Measurements from ENCODE around the gene B3GNT9.

B3GNT9 gene

DNA sequence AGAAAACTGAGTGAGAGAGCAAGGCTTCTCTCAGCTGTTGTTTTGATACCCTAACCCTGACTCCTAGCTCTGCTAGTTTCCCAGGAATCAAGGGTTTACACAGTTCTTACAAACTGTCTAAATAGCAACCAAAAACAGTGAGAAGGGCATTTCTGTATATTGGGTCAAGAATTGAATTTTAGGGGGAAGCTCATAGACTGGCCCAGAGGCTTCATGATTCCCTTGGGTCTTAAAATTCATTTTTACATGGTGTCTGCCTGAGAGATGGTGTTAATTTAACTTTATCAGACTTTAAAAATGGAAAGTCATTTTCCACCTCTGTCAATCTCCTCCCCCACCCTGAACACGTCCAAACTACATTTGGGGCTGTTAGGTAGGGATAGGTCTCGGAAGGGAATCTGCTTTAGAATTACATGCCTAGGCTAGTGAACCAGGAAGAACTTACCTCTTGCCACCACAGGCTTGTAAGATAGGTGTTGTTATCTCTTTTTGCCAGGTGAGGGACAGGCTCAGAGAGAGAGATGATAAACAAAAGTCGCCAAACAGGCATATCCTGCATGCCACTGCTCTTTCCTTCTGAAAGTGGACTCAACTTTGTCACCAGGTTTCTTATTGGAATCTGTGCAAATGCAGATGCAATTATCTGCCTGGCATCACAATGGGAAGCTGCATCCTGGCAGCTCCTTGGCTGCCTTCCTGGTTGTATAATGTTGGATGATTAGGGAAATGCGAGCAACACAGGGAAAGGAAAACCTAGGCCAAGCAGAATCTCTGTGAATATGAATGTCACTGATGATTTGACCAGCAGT is 38.0 kb downstream of the B3GNT9 start:
- DNase-seq (ENCODE audit: low read depth in 3 of 3) = no peak

DNA sequence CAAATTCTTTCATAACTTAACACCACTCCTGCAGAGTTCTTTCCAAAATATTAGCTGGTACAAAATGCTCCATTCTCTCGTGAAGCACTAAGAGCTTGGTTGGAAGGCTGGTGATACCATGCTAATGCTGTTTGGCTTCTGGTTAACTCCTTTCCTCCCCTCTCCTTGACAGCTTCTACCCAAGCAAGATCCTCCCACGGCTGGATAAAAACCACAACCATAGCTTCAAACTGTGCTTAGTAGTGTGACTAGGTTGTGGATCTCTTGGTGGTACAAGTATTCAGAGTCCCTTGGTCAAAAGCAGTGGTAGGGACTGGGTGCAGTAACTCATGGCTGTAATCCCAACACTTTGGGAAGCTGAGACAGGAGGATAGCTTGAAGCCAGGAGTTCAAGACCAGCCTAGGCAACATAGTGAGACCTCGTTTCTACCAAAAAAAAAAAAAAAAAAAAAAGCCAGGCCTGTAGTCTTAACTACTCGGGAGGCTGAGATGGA is 38.8 kb downstream of the B3GNT9 start:
- no peak for DNase-seq (ENCODE audit: low read depth in 3 of 3)

DNA sequence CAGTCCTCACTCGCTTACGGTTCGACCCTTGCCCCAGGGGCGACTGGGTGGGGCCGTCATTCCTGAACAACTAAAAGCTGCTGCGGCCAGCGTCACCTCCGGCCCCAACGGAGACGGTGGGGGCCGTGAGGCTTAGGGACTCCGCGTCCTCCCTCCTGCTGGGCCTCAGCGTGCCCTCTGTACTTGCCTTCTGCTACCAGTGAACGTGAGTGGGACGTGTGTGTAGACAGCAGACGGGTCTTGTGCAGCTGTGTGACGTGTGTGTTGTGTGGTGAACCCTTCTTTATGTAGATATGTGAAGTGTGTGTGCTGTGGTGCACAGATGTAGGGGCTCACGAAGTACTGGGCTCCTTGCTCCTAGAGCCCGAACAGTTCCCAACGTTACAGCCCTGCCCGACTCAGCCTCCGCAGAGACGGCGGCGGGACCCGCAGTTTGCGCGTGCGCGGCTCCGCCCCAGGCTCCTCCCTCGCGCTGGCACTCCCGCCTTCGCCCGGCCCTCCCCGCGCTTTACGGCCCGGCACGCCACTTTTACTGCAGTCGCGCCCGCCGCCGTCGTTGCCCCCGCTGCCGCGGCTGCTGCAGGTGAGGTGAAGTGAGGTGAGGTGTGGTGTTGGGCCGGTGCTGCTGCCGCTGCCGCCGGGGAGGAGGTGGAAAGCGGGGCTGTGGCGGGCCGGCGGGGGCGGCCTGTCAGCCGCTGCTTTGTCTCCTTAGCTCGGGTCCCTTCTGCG is 41.2 kb downstream of the B3GNT9 start, which contains the start of gene PHAF1:
Gene PHAF1 (plus strand): TSS at position 535 of the 729 bp plus-strand sequence. CDS start 235 bp downstream, outside the sequence.
- peak; percentile 95 to 96 (median 95) for DNase-seq (ENCODE audit: low read depth in 3 of 3)

DNA sequence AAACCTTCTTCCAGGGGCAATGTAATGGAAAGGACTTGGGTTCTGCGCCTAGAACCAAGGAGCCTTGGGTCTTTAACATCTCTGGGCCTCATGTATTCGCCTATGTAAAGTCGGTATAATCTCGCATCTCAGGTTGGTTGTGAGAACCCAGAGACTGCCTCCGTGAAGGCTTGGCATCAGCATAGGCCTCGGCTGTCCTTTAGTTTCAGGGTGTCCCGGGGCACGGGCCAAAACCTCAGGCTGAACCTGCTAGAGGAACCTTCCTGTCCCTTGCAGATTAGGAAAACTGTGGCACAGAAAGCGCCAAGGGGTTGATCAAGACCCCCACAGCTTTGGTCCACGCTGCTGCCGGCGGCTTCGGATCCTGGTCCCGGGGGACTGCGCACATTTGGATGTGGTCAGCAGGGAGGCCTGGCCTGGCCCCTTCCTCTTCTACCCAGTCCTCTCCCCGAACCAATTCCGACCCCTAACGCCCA is 41.8 kb downstream of the B3GNT9 start:
- DNase-seq (ENCODE audit: low read depth in 3 of 3) = no peak

DNA sequence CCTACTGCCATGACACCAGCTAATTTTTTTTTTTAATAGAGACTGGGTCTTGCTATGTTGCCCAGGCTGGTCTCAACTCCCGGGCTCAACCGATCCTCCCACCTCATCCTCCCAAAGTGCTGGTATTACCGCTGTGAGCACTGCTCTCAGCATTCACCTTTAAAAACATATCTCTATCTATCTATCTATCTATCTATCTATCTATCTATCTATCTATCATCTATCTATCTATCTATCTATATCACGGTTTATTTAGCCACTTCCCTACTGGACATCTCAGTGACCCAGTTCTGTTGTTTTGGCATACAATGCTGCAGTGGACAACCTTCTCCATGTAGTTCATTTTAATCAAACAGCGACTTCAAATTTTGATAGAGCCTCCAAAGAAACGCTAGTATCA is 42.3 kb downstream of the B3GNT9 start:
- no peak for DNase-seq (ENCODE audit: low read depth in 3 of 3)

DNA sequence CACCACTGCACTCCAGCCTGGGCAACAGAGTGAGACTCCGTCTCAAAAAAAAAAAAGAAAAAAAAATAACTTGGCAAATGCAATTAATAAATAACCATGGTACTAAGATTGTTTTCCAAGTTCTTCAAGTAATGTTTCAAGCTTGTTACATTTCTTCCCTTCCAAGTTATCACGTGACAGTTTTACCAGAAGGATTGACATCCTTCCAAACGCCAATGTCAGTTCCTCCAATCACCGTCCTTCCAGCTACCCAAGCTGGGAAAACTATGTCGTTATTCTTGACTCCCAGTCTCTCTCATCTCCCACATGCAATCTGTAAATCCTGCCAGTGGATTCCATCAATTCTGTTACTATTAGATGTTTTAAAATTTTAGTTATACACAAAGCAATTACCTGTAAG is 44.9 kb downstream of the B3GNT9 start:
- DNase-seq (ENCODE audit: low read depth in 3 of 3) = no peak

DNA sequence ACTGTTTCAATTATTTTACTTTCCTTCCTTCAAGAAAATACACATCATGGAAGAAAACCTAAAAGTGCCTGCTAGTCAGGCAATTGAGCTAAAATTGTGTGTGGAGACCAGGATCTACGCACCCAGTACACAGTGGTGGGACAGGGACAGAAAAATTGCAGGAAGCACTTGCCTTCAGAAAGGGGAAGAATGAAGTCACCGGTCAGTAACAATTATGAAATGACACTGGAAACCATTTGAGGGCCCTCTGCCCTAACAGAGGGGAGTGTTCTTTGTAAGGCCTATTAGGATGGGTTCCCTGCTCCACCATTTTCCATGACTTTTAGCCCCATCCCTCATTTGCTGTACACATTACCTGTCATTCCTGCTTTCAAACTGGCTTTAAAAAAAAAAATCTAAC is 45.6 kb downstream of the B3GNT9 start:
- no peak for DNase-seq (ENCODE audit: low read depth in 3 of 3)

DNA sequence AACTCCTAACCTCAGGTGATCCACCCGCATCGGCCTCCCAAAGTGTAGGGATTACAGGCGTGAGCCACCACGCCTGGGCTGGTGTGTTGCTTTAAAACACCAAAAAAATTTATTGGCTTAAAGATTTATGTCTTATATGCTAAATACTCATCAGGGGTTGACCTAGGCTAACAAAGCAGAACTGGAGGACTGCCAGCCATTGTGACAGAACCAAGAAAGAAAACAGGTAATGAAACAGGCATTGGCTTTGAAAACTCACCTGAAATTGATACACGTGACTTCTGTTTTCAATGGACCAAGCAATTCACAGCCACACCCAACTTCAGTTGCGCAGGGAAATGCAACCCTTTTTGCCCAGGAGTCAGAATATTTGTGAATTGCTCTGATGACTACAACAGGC is 46.0 kb downstream of the B3GNT9 start:
- DNase-seq (ENCODE audit: low read depth in 3 of 3) = no peak

DNA sequence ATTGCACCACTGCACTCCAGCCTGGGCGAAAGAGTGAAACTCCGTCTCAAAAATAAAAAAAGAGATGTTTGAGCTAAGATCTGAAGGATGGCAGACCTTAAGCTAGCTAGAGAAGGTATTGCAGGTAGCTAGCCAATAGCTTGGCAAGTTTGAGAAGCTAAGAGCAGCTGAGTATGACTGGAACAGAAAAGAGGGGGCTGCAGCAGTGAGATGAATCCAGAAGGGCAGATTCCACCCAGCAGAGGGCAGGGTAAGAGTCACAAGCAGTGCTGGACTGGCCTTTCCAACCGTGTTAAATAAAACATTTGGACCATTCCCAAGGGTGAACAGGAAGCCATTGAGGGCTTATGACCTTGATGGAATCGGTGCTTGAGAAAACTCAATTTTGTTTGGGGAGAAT is 46.7 kb downstream of the B3GNT9 start:
- no peak for DNase-seq (ENCODE audit: low read depth in 3 of 3)

DNA sequence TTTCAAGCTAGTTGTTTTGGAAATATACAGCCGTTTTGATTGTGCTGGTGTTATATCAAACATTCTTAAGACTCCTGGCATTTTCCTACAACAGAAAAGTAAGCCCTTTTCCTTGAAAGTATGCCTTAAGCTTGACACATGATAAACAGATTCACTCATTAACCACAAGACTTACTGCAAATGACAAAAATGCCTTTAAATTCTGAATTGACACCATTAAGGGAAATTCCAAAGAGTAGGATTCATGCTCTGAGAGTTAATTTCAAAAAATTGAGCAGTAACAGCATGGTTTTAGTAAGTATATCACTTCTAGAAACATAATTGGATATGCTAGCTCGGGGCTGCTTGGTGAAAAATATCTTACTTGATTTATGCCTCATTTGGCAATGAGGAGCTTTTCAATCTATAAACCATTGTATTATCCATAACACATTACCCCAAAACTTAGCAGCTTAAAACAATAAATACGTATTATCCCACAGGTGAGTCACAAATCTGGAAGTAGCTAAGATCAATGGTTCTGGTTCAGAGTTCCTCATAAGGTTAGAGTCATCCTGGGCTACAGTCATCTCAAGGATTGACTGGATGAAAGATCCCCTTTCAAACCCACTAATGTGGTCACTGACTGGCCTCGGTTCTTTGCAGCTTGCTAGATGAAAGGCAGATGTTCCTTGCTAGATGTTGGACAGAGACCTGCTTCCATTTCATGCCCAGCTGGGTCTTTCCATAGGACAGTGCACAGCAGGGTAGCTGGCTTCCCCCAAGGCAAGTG is 49.3 kb downstream of the B3GNT9 start:
- DNase-seq (ENCODE audit: low read depth in 3 of 3) = no peak

DNA sequence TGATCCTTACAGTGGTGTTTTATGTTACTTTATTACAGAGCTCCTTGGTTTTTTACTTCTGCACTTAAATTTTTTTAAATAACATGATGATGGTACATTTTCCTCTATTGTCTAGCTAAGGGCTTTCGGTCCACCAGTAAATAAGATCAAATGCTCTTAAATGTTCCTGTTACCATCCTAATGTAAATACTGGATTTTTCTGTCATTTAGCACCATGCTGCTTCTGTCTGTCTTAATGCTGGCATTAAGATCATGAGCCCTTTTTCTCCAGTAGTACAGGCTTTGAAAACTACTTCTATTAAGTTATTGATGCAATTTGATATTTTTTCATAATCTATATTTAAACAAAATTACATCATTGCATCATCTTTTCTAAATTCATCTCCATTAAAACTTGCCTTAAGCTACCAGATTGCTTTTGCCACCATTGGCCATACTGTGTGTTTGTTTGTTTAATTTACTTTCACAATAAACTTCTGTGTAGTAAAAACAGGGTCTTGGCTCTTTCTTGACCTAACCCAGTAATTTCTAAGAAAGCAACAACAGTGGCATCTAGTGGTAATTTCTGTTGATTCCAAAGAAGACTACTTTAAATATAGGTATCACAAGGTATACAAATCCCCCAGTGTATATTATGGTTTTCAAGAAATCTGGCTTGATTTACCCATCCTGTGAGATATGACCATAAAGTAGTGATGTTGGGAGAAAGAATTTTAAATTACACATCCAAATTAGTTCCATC is 50.1 kb downstream of the B3GNT9 start:
- DNase-seq (ENCODE audit: low read depth in 3 of 3) = no peak

DNA sequence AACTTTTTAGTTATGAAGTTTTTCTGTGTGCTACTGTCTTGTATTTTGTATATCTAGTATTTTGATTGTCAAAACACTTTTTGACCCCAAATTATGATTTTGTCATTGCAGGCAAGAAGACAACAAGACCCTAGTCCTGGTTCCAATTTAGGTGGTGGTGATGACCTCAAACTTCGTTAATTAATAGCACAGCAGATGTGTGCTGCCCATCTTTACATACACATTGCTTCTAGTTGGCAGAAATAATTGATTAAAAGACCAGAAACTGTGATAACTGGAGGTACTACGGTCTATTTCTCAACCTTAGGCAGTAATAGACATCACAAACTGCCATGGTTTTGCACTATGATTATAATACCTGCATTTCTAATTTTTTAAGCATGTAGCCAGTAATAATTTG is 52.2 kb downstream of the B3GNT9 start:
- no peak for DNase-seq (ENCODE audit: low read depth in 3 of 3)

Data from stimulated activated CD4-positive, alpha-beta T cell treated with anti-CD3 and anti-CD28 coated beads, TNF-alpha, amount 100 ng/mL, for 4 hours (primary cell).